HepG2 (cell line): ENCODE measurements around the gene SPATA25. TPM values are rescaled to one million over a fixed set of nuclear protein-coding genes. Genes with fewer than 3 reads are reported as not detected.

Source experiments
- MAX ChIP-seq: IDR thresholded peaks from 2 replicates; pipeline ENCODE4 v1.6.1; 2012; ENCODE audit warnings: inconsistent platforms
- MTF2 ChIP-seq: sonication (generic); formaldehyde crosslinking; IDR thresholded peaks from 2 replicates; pipeline ENCODE4 v1.5.0; 2020; ENCODE audit warnings: missing genetic modification reagents, borderline replicate concordance
- NR1H2 ChIP-seq: sonication (generic); formaldehyde crosslinking; IDR thresholded peaks from 2 replicates; pipeline ENCODE4 v1.8.1; 2022; ENCODE audit warnings: low read depth, missing genetic modification reagents, borderline replicate concordance
- PAXIP1 ChIP-seq: sonication (generic); formaldehyde crosslinking; conservative IDR thresholded peaks from 2 replicates; pipeline ENCODE4 v1.4.0; 2020; ENCODE audit warnings: mild to moderate bottlenecking, missing genetic modification reagents, moderate library complexity
- SNAPC5 ChIP-seq: sonication (generic); formaldehyde crosslinking; IDR thresholded peaks from 2 replicates; pipeline ENCODE4 v1.8.1; 2023; ENCODE audit warnings: mild to moderate bottlenecking, missing genetic modification reagents, borderline replicate concordance
- TAF1 ChIP-seq: sonication (generic); formaldehyde crosslinking; IDR thresholded peaks from 2 replicates; pipeline ENCODE4 v1.4.0; 2020; ENCODE audit warnings: missing genetic modification reagents
- THAP7 ChIP-seq: sonication (generic); formaldehyde crosslinking; IDR thresholded peaks from 2 replicates; pipeline ENCODE4 v1.8.1; 2023; ENCODE audit warnings: mild to moderate bottlenecking, missing genetic modification reagents
- ZBTB40 ChIP-seq, 2 experiments: fragments of 450-650 bp in 1 of 2; sonication (generic) in 1 of 2; formaldehyde crosslinking in 1 of 2; IDR thresholded peaks; 2 replicates each; pipeline versions ENCODE4 v1.6.1 to v1.8.0; 2016 to 2022; ENCODE audit warnings: antibody characterized with exemption in 1 of 2, mild to moderate bottlenecking in 1 of 2, missing genetic modification reagents in 1 of 2
- ZNF577 ChIP-seq: sonication (generic); formaldehyde crosslinking; IDR thresholded peaks from 2 replicates; pipeline ENCODE4 v1.4.0; 2020; ENCODE audit warnings: mild to moderate bottlenecking, low read depth, missing genetic modification reagents, borderline replicate concordance
- ZNF605 ChIP-seq: sonication (generic); formaldehyde crosslinking; IDR thresholded peaks from 2 replicates; pipeline ENCODE4 v1.8.0; 2022; ENCODE audit warnings: mild to moderate bottlenecking, missing genetic modification reagents
- polyA plus RNA-seq, 8 experiments: library from polyadenylated mRNA; depleted of rRNA in 3 of 8; stranded (reverse) in 7 of 8; unstranded in 1 of 8; fragments of >200 nt; fragmentation: Illumina TruSeq in 4 of 8; extraction: Trizol in 4 of 8; gene quantifications; 2 replicates each; pipeline versions ENCODE4 v1.2.1 to v1.2.3, GENCODE V29; 2011 to 2016; ENCODE audit warnings: low read depth in 4 of 8, missing spikeins in 1 of 8, mixed read lengths in 1 of 8; ENCODE audit not compliant: insufficient read depth in 1 of 8
- total RNA-seq, 5 experiments: library from RNA; depleted of rRNA; stranded (reverse); fragments of >200 nt; fragmentation: Illumina TruSeq; extraction: Trizol; gene quantifications; 2 replicates each; pipeline ENCODE4 v1.2.3, GENCODE V29; 2016; ENCODE audit warnings: low read depth in 1 of 5
- TF ChIP-seq, protein P1 (sequence below): sonication (generic); formaldehyde crosslinking; IDR thresholded peaks from 2 replicates; pipeline ENCODE4 v1.4.0; 2020; ENCODE audit warnings: missing genetic modification reagents, mild to moderate bottlenecking, borderline replicate concordance

The SPATA25 gene
- total and polyA plus RNA-seq, 2 of the 13 experiments (the other 11 are each of a cell fraction or from before 2014, with no cell fraction given): 4.8 to 7.6 TPM

DNA sequence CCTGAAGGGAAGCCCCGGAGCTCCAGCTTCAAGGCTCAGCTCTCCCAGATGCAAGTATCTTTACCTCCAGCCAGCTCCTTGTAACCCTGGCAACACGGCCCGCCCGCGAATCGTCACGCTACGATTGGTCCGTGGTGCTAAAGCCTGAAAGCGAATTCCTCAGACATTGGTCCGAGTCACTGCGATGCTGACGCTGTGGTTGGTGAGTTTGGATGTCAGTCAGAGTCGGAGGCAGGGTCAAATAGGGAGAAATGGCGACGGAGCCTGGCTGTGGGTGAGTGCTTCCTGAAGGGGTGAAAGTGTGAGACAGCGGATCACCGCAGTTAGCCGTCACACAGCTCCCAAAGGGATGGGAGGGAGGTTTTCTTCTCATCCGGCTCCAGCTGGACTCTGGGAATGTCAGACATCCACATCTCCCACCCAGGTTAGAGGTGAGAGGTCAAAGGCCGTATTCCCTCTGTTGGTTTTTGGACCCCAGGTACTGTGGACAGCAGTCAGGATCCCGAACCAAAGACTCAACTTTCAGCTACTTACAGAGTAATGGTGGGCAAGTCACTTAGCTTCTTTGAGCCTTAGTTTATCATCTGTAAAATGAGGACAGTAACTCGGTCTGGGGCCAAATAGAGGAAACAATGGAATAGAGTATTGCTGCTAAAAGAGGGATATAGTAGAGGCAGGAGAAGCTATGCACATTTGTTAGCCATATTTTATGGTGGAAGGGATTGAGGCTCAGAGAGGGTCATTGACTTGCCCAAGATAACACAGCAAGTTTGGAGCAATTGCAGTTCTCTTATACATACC is 6.2 kb downstream of the SPATA25 start, which contains the start of gene ZSWIM1 (continued):
- TF ChIP-seq PAXIP1: peak; percentile 56
- TF ChIP-seq ZNF577: no peak
- no peak for TF ChIP-seq NR1H2
- TF ChIP-seq THAP7 (CRISPR knock-in tag): peak; percentile 92
- TF ChIP-seq MAX: peak; percentile 59; the same call in 1 of the 2 replicates
- TF ChIP-seq, protein P1, sequence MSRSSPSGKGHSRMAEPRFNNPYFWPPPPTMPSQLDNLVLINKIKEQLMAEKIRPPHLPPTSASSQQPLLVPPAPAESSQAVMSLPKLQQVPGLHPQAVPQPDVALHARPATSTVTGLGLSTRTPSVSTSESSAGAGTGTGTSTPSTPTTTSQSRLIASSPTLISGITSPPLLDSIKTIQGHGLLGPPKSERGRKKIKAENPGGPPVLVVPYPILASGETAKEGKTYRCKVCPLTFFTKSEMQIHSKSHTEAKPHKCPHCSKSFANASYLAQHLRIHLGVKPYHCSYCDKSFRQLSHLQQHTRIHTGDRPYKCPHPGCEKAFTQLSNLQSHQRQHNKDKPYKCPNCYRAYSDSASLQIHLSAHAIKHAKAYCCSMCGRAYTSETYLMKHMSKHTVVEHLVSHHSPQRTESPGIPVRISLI (CRISPR knock-in tag): no peak
- TF ChIP-seq ZBTB40 (IDR thresholded peaks at IDR 0.05): no peak
- TF ChIP-seq ZBTB40 (CRISPR knock-in tag; IDR thresholded peaks at IDR 0.05): peak; percentile 71; the same call in 1 of the 2 replicates
- TF ChIP-seq ZNF605 (CRISPR knock-in tag): peak; percentile 10; the same call in 1 of the 2 replicates
- TF ChIP-seq MTF2 (CRISPR knock-in tag): no peak
- TF ChIP-seq TAF1 (CRISPR knock-in tag): peak; percentile 99
- TF ChIP-seq SNAPC5 (CRISPR knock-in tag): 0 out of 2 replicates have a peak, but pooled peaks have one; percentile 43
